MCF 10A (cell line): ENCODE measurements around the gene MCM7. TPM values are rescaled to one million over a fixed set of nuclear protein-coding genes. Genes with fewer than 3 reads are reported as not detected.
A peak's percentile ranks its signal among the peaks of the same experiment; 100 is the strongest.

ENCODE experiments used
- BruUV-seq: library from RNA; stranded (reverse); fragments of 400-500 nt; replicated peaks from 2 replicates; lab custom pipeline; 2021; lab: Mats Ljungman, UMichigan
- CTCF ChIA-PET: fragments of 300-600 bp; sonication (Branson Sonifier 250); formaldehyde crosslinking; extraction: SDS; loops from one replicate; lab custom pipeline; 2021; ENCODE audit warnings: antibody characterized with exemption, inconsistent platforms; lab: Yijun Ruan, JAX
- POLR2A ChIA-PET: fragments of 300-600, 350-650 bp; sonication (Branson Sonifier 250); formaldehyde crosslinking; extraction: SDS; loops from one replicate; lab custom pipeline; 2020; ENCODE audit warnings: antibody characterized with exemption, inconsistent platforms; lab: Yijun Ruan, JAX
- DNase-seq: peaks from one replicate; pipeline ENCODE4 v3.0.0-alpha.2; 2018; ENCODE audit not compliant: unreplicated experiment
- H3K27ac Mint-ChIP-seq: one replicate; pipeline ENCODE4 v1.8.0; 2022; ENCODE audit warnings: mild to moderate bottlenecking, low read depth, mixed read lengths; ENCODE audit not compliant: unreplicated experiment
- H3K27me3 Mint-ChIP-seq: one replicate; pipeline ENCODE4 v1.8.0; 2022; ENCODE audit warnings: mixed read lengths; ENCODE audit not compliant: insufficient read depth, unreplicated experiment
- H3K36me3 Mint-ChIP-seq: one replicate; pipeline ENCODE4 v1.8.0; 2022; ENCODE audit warnings: mild to moderate bottlenecking, moderate library complexity, mixed read lengths; ENCODE audit not compliant: insufficient read depth, unreplicated experiment
- H3K4me1 Mint-ChIP-seq: one replicate; pipeline ENCODE4 v1.8.0; 2022; ENCODE audit warnings: mixed read lengths; ENCODE audit not compliant: insufficient read depth, unreplicated experiment
- H3K4me3 Mint-ChIP-seq: one replicate; pipeline ENCODE4 v1.8.0; 2022; ENCODE audit warnings: mild to moderate bottlenecking, moderate library complexity, mixed read lengths; ENCODE audit not compliant: unreplicated experiment
- H3K9me3 Mint-ChIP-seq: one replicate; pipeline ENCODE4 v1.8.0; 2022; ENCODE audit warnings: mixed read lengths; ENCODE audit not compliant: unreplicated experiment
- CTCF ChIP-seq: fragments of 200-600 bp; IDR thresholded peaks from one replicate; pipeline ENCODE4 v1.8.0; 2022; ENCODE audit warnings: antibody characterized with exemption, mild to moderate bottlenecking; ENCODE audit not compliant: unreplicated experiment
- intact Hi-C: fragments of 100-400 bp; cut with micrococcal nuclease; formaldehyde crosslinking; loops from 2 replicates; pipeline ENCODE4 v1.14.1; 2022
- total RNA-seq: library from RNA; stranded (reverse); gene quantifications from 2 replicates; pipeline ENCODE4 v1.2.3, GENCODE V29; 2022

The MCM7 gene
- total RNA-seq, 1 experiment from 2014 or later: 67.8 TPM

- Mint-ChIP-seq H3K4me3 (no peak overlapping the region), H3K4me1 (no peaks in the 10 kb centered on the region), H3K36me3 (peaks cover 81% of the 10 kb centered on the region), H3K27me3 (no peaks in the 10 kb centered on the region), H3K9me3 (peaks cover 16% of the 10 kb centered on the region), H3K27ac (no peak overlapping the region)
- BruUV-seq: no TSS peak
- POLR2A ChIA-PET: interaction anchor here (0.6 to 2.1 kb wide), 9 partner anchors 8 to 319 kb away, joined by 3 to 12 read pairs (median 3); partner anchors contain the start of genes TRIM4, ZKSCAN1, ZNF3 and ZSCAN21
- intact Hi-C loops: no loop called here
- no peak for DNase-seq
- TF ChIP-seq CTCF: no peak
- CTCF ChIA-PET: interaction anchor here (0.6 to 1.9 kb wide), 8 partner anchors 9 to 820 kb away, joined by 3 to 6 read pairs (median 3); no protein-coding TSS in a partner anchor
These were observed 30.0 kb downstream of the MCM7 start for GRCh38 chr7:100071018-100071723.

- H3K4me1 Mint-ChIP-seq: no peaks in the 10 kb centered on the region
- BruUV-seq: no TSS peak
- no peak overlapping the region for H3K4me3 Mint-ChIP-seq
- H3K27ac Mint-ChIP-seq: no peak overlapping the region
- ChIA-PET CTCF (interaction anchor here (1.0 to 1.4 kb wide), 2 partner anchors 11 to 62 kb away, joined by 3 read pairs; no protein-coding TSS in a partner anchor), POLR2A (interaction anchor here (0.7 to 2.1 kb wide), 4 partner anchors 11 to 151 kb away, joined by 3 to 12 read pairs (median 4); partner anchors contain the start of genes TRIM4 and ZNF3)
- intact Hi-C loops: no loop called here
- peaks cover 73% of the 10 kb centered on the region for H3K36me3 Mint-ChIP-seq
- TF ChIP-seq CTCF: no peak
- no peak for DNase-seq
- peaks cover 16% of the 10 kb centered on the region for H3K9me3 Mint-ChIP-seq
- no peaks in the 10 kb centered on the region for H3K27me3 Mint-ChIP-seq
These were observed 31.2 kb downstream of the MCM7 start for GRCh38 chr7:100069991-100070390.

- POLR2A ChIA-PET: interaction anchor here (0.6 to 1.7 kb wide), 4 partner anchors 10 to 71 kb away, joined by 3 to 10 read pairs (median 4); partner anchors contain the start of genes ZNF3 and ZSCAN21
- DNase-seq: no peak
- no peak overlapping the region for H3K4me3 Mint-ChIP-seq
- no TSS peak for BruUV-seq
- H3K36me3 Mint-ChIP-seq: peaks cover 67% of the 10 kb centered on the region
- CTCF ChIA-PET: interaction anchor here (0.7 to 1.1 kb wide), 3 partner anchors 13 to 340 kb away, joined by 3 read pairs; no protein-coding TSS in a partner anchor
- H3K4me1 Mint-ChIP-seq: no peaks in the 10 kb centered on the region
- peaks cover 8% of the 10 kb centered on the region for H3K9me3 Mint-ChIP-seq
- H3K27me3 Mint-ChIP-seq: no peaks in the 10 kb centered on the region
- H3K27ac Mint-ChIP-seq: no peak overlapping the region
- TF ChIP-seq CTCF: no peak
- intact Hi-C loops: no loop called here
These were observed 34.2 kb downstream of the MCM7 start for GRCh38 chr7:100066953-100067352.

GRCh38 chr7:100065452-100066186 is 35.6 kb downstream of the MCM7 start:
- no peaks in the 10 kb centered on the region for H3K9me3 Mint-ChIP-seq
- H3K4me3 Mint-ChIP-seq: no peak overlapping the region
- H3K27ac Mint-ChIP-seq: no peak overlapping the region
- peaks cover 66% of the 10 kb centered on the region for H3K36me3 Mint-ChIP-seq
- DNase-seq: no peak
- ChIA-PET POLR2A (interaction anchor here (0.7 to 1.6 kb wide), 2 partner anchors 9 to 36 kb away, joined by 3 to 4 read pairs; no protein-coding TSS in a partner anchor), CTCF (no interaction called here)
- BruUV-seq: TSS peak; percentile 7
- TF ChIP-seq CTCF: no peak
- H3K4me1 Mint-ChIP-seq: no peaks in the 10 kb centered on the region
- intact Hi-C loops: no loop called here
- no peaks in the 10 kb centered on the region for H3K27me3 Mint-ChIP-seq
